ENCODE results near the gene UBL4B. TPM values are rescaled to one million over a fixed set of nuclear protein-coding genes. Genes with fewer than 3 reads are reported as not detected.

UBL4B gene
- total RNA-seq, 1 donor from 2014 or later = not detected

DNA sequence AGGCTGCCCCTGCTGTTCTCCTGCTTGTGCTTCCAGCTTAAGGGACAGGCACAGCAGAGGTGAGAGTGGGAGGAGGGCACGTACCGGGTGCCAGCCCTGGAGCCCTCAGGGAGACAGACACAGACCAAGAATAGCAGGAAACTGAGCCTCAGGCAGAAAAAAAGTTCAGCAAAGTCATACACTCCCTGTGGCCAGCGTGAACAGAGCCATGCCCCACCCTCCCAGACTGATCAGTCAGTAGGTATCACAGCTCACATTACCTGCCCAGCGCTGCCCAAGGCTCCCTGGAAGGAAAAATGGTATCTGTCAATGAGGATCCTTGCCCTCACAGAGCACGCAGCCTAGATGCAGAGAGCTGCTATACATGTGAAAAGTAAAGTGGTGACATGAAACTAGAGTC is 1.3 kb downstream of the UBL4B start:
- DNase-seq (ENCODE audit: low spot score) = no peak

DNA sequence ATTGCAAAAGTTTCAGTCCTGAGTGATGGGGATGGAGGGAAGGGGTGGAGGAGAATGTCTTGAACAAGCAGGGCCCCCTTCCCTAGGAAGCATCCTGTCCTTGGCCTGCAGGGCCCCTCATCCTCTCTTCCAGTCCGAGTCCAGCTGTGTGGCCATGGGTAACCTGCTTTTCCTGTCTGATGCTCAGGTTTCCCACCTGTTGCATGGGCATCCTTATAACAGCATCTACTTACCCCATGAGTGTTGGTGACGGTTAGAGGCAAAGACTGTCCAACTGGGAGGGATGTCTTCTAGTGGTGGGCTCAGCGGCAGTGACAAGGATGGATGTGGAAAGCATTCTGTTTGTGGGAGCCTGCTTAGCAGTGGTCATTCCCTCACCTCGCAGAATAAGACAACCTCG is 1.9 kb downstream of the UBL4B start:
- no peak for DNase-seq (ENCODE audit: low spot score)

DNA sequence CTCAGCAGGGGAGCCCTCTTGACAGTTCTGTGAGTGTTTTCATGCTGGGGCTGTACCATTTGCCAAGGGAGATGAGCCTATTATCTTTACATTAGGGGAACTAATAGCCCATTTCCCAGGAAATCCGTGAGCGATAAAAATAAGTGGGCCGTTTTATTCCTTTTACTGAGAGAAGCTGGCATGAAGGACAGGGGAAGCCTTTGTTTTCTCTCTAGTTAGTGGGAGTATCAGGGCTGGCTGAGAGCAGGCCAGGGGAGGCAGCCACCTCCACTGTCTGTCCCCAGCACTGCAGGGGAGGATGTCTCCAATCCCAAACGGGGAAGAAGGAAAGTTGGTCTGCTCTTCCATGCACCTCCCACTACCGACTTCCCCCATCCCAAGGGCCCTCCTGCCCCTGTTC is 2.5 kb downstream of the UBL4B start:
- no peak for DNase-seq (ENCODE audit: low spot score)

DNA sequence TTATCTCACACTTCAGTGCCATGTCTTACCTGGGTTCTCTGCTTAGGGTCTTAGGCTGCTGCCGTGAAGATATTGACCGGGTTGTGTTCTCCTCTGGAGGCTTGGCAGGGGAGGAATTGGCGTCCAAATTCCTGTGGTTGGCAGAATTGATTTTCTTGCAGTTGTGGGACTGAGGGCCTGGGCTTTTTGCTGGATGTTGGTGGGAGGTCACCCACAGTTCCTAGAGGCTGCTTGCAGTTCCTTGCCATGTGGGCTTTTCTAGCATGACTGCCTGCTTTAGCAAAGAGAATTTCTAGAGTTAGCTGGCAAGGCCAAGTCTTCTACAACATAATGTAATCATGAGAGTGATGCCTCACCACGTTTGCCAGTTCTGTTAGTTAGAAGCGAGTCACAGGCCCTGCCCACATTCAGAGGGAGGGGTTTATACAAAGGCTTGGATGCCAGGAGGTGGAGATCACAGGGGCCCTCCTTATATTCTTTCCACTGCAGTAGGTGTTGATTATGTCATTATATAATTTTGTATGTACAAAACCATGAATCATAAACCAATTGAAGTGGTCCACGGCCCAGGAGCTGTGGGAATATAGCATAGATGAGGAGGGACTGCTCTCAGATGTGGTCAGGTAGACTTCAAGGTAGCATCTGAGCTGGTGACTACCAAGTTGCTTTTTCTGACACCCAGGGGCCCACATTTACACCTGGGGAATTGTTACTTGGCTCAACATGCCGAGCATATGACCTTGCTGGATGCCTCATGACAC is 6.6 kb downstream of the UBL4B start:
- no peak for DNase-seq (ENCODE audit: low spot score)

DNA sequence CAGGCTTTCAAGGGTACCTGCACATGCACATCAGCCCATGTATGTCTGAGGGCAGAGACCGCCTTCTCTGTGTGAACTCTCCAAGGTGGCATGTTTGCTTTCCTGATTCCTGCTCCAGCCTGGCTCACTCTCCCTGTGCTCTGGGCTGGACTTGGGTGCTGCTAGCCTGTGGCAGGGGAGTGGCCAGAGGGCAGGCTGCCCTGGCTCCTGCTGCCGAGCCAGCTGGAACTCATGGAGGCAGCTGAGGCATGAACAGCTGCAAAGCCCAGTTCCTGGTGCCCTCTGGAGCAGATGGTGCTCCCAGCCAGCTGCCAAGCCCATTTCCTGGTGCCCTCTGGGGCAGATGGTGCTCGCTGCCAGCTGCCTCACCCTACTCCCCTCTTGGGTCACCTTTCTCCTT is 7.6 kb downstream of the UBL4B start:
- DNase-seq (ENCODE audit: low spot score) = peak; percentile 25

DNA sequence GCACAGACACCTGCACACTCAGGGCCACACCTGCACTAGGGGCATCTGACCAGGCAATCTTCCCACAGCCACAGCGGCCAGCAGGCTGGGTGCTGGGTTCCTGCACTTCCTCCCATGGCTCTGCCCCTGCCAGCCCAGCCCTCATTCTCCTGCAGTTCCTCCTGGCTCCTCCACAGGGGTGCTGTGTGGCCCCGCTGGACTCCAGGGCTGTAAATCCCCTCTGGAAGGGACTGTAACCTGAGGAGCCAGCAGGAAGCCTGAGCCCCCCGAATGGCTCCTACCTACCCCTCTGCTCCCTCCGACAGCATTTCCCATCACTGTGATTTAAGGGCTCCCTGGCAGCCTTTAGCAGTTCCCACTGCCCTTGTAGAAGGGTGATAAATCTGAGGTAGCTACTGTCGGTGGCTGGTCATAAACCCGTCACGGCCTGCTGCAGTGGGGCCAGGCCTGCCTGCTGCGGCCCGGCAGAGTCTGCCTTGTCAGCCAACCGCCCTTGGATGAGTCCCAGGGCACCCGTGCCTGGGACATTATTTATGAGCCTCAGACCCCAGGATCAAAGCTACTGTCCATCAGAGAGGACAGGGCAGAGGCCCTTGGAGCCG is 8.8 kb downstream of the UBL4B start:
- no peak for DNase-seq (ENCODE audit: low spot score)

DNA sequence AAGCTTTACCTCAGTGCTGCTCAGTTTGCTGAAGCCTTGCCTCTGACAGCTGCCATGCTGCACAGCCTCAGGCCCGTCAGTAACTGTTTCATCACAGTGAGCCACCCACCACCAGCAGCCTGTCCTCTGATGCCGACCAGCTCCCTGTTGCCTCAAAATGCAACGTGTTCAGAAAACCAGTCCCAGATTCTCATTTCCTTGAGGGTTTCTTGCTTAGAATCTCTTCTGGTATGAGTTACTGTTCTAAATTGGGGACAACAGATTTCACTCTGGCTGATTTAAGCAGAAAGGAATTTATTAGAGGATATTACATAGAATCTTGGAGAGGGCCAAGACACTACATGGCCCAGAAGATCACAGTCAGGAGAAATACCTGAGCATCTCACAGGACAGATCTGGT is 11.0 kb downstream of the UBL4B start:
- no peak for DNase-seq (ENCODE audit: low spot score)

DNA sequence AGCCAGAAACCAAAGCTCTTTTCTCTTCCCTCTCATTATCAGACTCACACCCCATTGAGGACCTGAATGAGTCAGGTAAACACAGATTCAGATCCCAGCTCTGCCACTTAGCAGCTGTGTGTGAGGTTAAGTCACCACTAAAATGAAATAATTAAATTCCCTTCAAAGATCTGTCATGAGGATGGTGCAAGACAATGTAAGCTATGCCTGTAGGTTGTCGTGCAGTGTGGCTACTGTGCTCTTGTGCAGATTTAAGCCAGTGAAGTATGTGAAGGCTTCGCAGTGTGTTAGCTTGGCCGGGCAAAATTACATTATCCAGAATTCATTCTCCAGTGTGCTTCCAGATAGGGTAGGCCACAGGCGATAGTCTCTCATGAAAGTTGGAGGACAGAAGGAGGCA is 13.6 kb downstream of the UBL4B start:
- DNase-seq (ENCODE audit: low spot score) = no peak

DNA sequence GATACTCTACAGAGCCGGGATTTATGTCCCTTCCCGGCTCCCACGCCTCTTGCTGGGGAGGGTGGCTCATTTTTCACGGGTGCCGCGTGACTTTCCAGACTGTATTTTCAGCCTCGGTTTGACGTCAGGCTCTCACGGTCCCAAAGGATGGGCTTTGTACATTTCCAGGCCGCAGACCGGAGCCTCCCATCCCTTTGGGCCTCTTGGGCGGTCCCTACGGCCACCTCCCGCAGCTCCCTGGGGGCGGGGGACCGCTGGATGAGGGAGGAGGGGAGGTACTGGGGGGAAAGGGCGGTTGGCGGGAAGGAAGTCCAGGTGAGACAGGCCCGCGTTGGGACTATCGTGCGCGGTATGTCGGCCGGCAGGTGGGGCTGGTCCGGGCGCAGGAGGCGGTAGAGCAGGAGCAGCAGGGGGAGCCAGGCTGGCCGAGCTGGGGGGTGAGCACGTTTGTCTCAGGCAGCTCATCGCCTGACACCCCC is 17.9 kb downstream of the UBL4B start:
- DNase-seq (ENCODE audit: low spot score) = no peak

DNA sequence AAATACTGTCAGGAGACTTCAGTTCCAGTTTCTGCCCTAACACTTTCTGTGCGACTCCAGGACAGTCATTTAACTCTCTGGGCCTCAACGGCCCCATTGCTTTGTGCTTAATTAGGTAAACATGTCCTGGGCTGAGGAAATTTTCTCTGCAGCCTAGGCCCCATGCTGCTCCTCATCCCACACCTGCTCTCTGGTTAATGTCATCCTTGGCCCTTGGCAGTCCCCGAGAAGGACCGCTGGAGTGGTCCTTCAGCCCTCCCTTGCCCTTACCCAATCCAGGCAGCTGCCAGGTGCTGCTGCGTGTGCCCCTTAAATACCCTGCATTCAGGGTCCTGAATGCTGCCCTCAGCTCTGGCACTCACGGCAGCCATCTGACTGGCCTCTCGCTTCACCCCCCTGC is 18.7 kb downstream of the UBL4B start:
- DNase-seq (ENCODE audit: low spot score) = no peak

DNA sequence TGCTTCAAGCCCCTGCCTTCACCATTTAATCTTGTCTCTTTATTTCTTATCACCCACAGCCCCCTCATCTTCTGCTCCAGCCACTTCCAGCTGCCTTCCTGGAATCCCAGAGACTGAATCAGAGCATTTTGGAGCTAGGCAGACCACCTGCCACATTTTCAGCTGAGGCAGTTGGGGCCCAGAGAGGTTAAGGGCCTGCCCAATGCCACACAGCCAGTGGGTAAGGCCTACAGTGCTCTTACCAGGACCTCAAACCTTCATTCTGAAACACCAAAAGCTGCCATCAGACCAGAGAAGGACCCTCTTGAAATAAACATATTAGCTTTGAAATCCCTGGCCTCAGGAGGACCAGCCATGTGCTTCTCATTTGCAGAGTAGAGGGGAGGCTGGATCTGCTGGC is 20.4 kb downstream of the UBL4B start:
- no peak for DNase-seq (ENCODE audit: low spot score)

DNA sequence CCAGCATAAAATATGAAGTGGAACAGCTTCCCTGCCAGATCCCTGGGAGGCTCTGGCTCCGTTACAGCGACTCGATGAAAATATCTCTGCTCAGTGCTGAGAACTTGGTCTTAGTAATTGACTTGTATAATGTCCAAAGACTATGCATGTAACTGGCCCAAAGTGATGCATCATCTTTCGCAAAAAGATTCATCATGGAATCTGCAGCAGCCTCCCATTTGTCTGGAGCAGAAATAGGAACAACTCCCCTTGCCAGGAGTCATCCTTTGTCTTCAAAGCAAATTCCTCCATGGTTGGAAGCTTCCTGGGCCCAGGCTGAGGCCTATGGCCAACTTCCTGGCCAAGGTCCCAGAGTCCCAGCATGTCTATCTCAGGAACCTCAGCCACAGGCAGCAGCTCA is 21.2 kb downstream of the UBL4B start:
- no peak for DNase-seq (ENCODE audit: low spot score)

DNA sequence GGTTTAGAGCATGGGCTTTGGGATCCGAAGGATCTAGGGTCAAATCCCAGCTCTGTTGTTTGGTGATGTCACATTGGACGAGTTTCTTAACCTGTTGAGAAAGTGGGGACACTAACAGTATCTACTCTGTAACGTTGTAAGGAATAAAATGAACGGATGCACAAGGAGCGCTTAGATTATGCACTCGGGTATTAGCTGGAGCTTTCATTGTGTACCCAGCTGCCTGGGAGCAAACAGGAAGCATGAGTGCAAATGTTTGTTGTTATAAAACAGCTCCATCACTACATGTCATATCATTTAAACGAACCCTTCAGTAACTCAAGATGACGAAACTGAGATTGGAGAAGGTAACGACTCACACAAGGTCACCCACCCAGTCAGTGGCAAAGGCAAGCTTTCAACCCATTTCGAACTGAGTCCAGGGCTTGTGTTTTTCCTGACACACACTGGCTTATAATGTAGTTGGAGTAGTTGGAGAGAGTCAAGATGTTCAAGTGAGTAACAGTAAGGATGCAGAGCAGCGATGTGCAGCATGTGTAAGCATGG is 21.9 kb downstream of the UBL4B start:
- DNase-seq (ENCODE audit: low spot score) = no peak

DNA sequence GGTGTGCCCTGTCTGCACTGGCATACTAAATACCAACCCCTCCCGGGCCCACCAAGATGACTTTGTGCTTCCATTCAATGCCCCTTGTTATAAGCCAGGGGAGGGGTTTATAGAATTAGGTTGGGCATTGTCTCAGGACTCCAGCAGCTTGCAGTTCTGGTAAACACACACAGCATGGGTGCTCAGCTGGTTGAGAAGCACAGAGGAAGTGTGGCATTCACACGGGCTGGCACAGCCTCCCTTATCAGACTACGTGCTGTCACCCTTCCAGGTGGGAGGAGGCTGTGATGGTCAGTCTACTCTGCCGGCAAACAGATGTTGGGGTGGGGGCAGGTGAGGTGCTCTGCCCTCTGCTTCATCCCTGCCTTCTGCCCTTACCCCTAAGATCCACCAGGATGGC is 23.0 kb downstream of the UBL4B start:
- DNase-seq (ENCODE audit: low spot score) = no peak

DNA sequence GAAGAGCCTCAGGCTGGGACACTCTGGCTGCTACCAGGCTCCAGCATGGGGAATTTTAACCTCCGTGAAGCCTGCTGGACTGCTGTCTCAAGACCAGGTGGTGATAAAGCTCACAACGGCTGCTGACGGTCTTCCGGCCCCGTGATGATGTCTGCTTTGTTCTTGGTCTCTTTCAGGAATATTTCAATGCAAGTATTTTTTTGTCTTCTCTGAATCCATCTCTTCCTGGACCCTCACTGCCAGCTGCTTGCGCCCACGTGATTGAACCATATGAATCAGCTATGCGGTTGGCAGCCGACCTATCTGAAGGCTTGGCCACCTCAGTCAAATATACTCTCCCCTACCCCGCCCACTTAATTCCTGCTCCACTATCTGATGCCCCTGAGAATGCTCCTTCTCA is 23.4 kb downstream of the UBL4B start:
- no peak for DNase-seq (ENCODE audit: low spot score)

DNA sequence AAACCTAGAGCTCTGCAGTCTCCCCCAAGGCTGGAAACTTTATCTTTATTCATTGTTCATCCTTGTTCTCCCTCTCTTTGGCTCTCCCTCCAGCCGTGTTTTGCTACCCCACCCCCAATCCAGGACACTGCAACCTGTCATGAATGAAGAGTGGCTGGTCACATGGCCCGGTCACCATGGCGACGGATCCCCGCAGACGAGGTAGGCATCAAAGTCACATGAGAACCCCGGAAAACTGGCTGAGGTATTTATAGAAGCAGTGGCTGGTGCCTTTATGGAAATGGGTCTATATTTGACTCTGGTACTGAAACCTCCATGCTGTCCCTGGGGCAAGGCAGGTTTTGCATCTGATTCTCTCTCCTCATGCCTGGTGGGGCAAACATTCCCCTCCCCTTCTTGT is 24.7 kb downstream of the UBL4B start:
- no peak for DNase-seq (ENCODE audit: low spot score)

DNA sequence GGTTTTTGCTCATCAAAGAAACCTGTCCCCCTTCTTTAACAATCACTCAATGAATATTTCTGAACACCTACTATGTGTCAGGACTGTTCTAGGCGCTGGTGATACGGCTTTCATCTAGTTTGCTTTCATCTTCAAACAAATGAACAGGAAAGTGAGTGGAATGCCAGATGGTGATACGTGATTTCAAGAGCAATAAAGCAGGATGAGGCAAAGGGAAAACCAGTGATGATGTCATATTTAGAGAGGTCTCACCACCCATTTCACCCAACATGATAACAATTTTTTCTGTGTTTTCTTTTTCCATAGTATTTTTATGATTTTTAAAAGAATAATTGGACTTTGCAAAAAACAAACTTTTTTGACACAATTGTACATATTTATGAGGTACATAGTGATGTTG is 26.7 kb downstream of the UBL4B start:
- DNase-seq (ENCODE audit: low spot score) = no peak

DNA sequence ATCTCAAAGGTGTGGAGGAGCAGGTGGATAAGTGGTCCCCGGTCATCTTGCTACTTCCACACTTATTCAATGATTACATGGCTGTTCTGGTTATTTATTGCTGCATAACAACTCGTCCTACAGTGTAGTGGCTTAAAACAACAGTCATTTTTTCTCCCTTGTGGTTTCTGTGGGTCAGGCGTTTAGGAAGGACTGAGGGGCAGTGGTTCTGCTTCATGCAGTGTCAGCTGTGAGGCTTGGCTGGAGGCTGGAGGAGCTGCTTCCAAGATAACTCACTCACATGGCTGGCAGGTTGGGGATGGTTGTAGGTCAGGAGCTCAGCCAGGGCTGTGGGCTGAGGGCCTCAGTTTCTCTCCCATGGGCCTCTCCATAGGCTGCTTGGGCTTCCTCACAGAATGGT is 32.1 kb downstream of the UBL4B start:
- DNase-seq (ENCODE audit: low spot score) = no peak

DNA sequence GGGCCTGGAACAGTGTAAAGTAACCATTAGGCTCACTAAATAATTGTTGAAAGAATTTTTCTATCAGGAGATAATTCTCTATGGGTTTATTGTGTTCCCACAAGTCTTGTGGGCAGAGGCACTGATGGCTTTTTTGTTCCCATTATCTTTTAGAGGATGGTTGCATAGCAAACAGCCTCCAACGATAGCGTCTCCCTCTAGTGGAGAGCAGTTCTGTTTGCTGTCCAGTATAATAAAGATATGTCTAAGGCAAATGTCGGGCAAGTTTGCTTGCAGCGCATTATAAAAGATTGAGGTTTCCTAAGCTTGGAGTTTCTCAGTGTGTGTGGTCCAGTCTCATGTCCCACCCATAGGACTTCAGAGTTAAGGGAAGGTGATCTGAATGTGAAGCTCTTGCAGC is 36.7 kb downstream of the UBL4B start:
- DNase-seq (ENCODE audit: low spot score) = no peak

DNA sequence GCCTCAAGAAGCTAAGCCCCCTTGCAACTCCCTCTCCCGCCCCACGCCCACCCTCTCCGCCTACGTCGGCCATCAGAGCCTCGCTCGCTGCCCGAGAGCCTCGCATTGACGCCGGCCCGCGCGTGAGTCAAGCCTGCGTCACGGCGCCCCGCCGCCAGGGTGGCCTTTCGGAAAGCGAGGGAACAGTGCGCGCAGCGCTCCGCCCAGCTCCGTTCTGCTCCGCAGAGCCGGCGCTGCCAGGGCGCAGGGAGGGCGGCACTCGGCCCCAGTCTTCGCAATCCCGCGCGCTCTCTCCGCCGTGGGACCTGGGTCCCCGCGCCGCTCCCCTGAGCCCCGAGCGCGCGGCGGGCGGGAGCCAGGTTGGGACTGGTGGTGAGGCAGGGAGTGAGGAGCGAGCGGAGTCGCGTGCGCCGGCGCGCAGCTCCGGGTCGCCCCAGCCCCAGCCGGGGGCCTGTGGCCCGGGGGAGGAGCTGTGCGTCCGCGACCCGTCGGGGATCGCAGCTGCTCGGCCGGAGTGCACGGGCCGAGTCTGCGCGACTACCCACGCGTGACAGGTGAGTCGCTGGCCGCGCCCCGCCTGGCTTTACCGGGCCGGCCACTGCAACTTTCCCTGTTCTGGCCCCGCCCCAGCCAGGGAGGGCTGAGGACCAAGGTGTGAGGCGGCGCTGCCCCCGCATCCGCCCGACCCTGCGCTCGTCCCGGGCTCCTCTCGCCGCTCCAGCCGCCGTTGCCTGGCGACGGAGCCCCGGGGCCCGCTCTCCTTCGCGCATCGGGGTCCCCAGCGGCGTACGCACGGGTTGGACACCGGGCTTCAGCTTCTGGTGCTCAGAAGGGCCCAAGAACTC is 38.3 kb downstream of the UBL4B start, which contains the start of gene SLC6A17:
Gene SLC6A17, plus strand, starts transcription at position 165 of the 845 bp plus-strand sequence. CDS start 16,436 bp downstream, outside the sequence.
- DNase-seq (ENCODE audit: low spot score) = no peak

DNA sequence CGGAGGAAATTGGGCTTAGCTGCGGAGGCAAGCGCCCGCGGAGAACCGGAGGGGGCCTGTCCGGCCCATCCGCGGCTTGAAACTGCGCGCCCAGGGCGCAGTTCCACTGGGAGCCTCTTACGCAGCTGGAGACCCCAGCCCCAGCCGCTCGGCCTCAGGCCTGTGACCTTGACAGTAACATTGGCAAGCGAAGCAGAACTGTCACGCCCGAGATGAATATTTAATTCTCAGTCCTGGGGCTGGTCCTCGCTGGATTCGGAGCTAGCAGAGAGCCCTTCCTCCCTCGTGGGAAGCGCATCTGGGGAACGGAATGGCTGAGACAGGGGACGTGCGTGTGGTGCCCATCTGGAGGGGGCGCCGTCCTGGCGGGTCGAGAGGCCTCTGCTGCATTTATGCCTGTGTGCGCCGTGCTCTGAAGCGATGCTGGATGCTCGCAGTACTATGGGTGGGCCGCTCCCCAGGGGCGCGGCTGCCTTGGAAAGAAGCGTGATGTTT is 39.0 kb downstream of the UBL4B start:
- no peak for DNase-seq (ENCODE audit: low spot score)

DNA sequence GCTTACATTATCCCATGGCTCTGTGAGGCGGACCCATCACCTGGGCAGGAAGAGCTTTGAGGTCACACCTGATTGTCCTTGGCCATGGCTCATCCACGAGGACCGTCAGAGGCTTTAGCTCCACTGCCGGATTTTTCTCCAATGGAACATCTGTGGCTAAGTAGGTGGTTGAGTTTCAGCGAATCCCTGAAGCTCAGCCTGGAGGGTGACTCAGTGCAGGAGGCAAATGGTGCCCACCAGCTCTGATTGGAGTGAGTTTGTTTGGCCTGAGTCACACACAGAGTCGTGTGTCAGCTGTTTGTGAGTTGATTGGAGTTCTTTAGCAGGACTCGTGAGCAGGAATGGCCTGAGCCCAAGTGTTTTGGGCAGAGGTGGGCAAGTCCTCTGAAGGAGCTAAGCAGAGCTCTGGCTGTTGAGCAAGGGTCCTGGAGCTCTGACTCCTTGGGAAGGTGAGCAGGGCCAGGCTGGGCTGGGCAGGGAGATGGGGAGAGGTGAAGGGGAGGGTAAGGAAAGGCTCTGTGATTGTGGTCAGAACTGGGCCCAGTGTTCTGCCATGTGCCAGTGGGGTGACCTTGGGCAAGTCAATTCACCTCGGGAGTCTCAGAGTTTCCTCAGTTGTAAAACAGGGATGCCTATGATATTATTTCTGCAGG is 40.0 kb downstream of the UBL4B start:
- DNase-seq (ENCODE audit: low spot score) = no peak
